NCI-H1105 treated with DMSO at 0.1 percent for 48 hours (cell line): ENCODE measurements around the gene PIP4P1.
A peak's percentile ranks its signal among the peaks of the same experiment; 100 is the strongest.
"Not testable (repeated sequence)": the region's sequence is repeated elsewhere in the genome, so short reads cannot be mapped to it uniquely, and the experiment has no call there.

Experiments used
- DNase-seq: peaks from one replicate; lab custom pipeline; 2025; lab: John Stamatoyannopoulos, UW

Gene PIP4P1

DNA sequence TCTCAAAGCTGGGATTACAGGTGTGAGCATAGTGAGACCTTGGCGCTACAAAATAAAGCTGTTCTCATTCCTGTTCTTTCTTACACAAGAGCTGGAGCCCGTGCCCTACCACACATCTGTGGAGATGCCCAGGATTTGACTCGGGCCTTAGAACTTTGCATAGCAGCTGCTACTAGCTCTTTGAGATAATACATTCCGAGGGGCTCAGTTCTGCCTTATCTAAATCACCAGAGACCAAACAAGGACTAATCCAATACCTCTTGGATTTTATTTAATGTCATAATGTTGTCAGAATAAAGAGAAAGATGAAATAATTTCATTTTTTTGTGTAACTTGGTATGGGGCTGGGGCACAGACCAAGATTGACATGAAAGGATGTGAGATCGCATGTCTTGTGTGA, 15.5 kb upstream of the PIP4P1 start:
- no peak for DNase-seq

DNA sequence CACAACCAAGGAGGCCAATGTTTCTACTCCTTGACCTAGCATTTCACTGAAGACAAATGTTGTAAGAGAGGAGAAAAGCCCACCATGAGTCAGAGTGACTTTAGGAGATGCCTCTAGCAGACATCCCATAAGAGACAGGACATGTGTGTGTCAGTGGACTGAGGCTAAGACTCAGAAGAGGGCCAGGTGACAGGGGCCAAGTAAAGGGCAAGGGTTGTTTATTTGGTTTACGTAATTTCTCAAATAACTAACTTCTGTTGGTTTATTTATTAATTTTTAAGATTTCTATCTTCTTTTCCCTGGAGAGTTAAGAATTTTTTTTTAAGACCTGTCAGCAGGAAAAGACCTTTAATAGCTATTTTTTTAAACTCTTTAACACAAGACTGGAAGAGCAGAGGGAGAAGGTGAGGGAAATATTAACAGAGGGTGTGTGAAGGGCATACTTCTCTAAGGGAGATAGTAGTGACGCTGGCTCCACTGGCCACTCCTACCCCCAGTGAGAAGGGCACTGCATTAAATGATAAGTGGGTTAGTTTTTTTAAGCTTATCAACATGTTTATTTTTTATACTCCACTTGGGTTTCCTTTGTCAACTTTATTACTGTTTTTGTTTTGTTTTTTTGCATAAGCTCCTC, 11.4 kb upstream of the PIP4P1 start:
- DNase-seq, result no peak

DNA sequence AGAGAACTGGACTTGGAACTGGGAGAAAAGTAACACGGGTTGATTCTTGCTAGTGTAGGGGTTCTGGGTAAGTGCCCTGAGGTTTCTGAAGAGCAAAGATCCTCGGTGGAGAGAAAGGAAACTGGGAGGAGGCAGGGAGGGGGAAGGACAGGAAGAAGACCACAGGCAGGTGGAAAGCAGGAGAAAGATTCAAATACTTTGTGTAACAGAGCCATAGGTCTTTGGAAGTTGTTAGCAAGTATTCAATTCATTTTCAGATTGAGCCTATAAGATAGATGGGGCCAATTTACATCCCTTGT, 9.3 kb upstream of the PIP4P1 start:
- no peak for DNase-seq

DNA sequence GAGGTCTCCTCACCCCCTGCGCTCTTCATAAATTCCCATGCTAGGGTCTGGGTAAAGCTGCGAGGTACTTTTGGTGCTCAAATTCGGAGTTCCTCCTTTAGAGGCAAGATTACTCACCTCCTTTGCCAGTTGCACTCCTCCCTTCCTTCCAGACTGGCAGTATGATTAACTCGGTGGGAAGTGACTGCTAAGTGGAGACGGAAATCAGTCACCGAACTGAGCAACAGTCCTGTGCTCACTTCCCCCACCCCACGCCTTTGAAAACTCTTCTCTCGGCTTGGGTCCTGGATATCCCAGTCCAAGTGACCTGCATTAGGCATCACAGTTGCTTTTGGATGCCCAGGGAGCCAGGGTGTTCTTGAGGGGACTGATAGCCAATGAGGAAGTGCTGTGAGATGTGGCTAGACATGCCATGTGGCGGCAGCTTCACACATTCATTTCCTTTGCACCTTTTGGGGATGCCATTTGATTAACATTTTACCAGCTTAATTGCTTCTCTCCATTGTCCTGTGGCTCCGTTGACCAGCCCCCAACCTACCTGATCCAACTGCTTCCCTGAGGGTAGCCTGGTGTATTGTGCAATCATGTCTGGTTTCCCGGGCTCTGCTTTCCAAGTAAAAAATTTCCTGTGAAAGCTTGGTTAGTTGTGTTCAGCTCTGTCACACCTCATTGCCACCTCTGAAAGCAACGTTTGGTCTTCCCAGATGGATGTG, 8.8 kb upstream of the PIP4P1 start:
- peak; percentile 56 for DNase-seq

DNA sequence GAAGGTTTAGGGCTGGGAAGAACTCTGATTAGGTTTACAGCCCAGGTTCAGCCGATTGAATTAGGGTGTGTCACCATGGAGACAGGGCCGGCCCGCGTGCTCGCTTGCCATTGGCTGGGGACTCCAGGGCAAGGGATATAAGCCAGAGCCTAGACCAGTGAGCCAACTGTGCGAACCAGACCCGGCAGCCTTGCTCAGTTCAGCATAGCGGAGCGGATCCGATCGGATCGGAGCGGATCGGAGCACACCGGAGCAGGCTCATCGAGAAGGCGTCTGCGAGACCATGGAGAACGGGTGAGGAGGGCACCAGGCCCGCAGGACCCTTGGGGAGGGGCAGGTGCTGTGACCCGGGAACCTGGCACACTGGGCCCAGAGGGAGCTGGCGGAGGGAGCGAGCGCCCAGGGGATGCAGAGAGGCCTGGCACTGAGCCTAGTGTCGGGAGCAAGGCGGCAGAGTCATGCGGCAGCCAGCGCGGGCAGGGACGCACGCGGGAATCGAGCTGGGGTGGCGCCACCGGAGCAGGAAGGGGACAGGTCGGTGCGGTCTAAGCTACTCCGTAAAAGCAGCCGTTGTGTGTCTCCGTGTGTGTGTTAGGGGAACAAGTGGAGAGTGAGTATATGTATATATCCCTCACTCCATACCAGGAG, 8.1 kb upstream of the PIP4P1 start, which contains the start of gene PNP:
PNP (plus strand) TSS at position 165 of the 648 bp plus-strand sequence; CDS start at position 284, 119 bp downstream.
- DNase-seq, result peak; percentile 94

DNA sequence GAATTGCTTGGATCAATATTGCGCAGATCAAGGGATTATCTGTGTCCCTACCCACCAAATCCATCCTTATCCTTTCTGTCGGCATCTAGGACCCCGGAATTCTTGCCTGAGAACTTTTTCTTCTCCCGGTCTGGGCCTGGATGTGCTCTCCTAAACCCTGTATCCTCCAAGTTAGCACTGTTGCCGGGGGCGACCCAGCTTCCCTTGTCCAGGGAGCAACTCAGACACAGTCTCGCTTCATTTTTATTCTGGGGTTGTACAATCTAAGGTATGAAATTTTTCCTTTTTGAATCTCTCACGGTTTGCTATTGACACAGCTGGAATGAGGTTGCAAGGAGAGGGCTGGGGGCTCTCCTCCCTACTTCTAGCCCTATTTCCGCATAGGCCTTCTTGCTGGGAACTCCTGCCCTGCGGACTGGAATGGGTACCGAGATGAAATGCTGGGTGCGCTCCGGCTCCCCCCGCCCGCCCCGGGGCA, 7.6 kb upstream of the PIP4P1 start:
- DNase-seq, result no peak

DNA sequence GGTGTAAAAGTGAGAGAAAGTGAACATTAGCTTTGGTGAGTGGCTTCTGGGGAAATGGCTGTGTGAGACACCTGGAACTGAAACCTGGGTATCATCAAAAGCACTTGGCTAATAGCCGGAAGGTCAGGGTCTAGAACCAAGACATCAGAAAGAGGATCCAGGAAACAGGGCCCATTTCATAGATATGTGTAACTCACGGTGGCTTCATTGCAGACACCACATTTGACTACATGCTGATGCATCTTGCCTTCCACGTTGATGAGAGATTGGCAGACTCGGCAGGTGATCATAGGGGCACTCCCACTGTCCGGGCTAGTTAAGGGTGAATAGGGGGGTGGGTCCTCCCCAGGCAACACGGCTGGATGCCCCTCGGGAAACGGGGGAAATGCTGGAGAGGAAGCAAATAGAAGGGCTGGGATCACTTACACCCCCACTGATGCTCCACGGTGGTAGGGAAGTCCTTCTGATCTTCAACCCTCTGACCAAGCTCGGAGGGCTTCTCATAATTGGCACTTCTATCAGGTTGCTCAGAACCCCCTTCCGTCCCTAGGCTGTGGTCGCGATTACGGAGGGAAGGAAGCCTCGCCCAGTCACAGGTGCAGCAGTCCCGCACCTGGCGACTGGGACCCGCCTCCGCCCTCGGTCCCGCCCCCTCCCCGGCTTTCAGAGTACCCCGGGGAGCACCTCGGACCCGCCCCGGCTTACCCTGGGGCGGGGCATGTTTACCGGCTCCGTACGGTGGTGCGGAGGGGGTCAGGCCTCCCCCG, 593 bp downstream of the PIP4P1 start:
- peak; percentile 68 for DNase-seq

DNA sequence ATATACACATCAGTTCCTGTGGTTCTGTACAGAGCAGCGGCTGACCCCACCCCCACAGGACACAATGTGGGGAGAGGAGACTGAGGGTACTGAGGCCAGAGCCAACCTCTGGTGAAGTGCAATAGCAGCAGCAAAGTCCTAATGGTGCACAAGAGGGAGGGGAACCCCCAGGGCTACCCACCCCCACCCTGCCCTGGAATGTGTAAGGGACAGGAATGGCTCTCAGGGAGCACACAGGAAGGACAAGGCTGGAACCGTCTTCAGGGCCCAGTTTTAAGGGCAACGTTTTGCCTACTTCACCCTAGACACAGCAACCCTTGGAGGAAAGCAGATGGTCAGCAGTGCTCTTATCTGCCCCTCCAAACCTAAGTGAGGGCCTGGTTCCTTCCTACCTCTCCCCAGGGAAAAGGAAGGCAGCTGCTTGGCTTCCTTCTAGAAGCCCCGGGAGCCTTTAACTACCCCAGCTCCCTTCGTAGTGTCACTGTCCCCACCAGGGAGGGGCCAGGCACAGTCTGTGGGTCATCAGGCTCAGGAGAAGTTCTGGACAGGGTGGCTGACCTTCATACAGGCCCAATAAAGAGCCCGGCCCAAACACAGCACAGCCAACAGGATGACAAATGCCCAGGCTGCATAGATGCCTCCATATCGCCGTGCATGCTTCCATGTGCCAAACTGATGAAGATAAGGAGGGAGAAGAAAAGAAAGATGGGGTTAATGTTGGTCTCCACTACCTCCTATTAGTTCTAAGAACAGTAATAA, 3.0 kb downstream of the PIP4P1 start:
- no peak for DNase-seq

DNA sequence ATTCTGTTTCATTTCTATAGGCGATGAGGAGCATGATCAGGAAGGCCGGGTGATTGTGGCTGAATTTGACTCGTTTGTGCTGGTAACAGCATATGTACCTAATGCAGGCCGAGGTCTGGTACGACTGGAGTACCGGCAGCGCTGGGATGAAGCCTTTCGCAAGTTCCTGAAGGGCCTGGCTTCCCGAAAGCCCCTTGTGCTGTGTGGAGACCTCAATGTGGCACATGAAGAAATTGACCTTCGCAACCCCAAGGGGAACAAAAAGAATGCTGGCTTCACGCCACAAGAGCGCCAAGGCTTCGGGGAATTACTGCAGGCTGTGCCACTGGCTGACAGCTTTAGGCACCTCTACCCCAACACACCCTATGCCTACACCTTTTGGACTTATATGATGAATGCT, 4.3 kb downstream of the PIP4P1 start:
- DNase-seq, result no peak

DNA sequence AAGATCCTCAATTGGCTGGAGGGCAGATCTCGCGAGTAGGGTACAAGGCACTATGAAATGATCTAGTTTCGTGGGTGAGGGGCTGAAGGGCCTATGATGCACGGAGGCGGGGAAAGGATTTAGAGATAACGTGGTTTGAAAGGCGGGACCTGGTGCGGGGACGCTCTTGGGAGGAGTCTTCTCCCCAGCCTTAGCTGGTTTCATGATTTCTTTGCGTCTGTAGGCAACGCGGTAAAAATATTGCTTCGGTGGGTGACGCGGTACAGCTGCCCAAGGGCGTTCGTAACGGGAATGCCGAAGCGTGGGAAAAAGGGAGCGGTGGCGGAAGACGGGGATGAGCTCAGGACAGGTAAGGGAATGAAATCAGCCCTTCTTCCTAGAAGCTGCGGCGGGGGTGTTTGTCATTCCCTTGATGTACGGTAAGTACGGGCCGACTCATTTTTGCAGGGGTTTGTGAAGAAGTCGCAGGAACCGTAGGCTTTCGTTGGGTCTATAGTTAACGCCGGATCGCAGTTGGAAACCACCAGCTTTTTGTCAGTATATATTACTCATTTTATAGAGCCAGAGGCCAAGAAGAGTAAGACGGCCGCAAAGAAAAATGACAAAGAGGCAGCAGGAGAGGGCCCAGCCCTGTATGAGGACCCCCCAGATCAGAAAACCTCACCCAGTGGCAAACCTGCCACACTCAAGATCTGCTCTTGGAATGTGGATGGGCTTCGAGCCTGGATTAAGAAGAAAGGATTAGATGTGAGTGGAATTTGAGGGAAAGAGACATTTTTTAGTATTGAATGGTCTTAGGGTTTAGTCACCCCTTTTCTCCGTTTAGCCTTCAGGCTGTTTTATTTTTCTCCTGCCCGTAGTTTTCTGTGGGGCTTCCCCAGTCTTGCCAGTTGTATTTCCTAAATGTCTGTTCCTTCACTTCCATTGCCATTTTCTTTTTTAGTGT, 5.6 kb downstream of the PIP4P1 start:
- DNase-seq, result peak; percentile 92

DNA sequence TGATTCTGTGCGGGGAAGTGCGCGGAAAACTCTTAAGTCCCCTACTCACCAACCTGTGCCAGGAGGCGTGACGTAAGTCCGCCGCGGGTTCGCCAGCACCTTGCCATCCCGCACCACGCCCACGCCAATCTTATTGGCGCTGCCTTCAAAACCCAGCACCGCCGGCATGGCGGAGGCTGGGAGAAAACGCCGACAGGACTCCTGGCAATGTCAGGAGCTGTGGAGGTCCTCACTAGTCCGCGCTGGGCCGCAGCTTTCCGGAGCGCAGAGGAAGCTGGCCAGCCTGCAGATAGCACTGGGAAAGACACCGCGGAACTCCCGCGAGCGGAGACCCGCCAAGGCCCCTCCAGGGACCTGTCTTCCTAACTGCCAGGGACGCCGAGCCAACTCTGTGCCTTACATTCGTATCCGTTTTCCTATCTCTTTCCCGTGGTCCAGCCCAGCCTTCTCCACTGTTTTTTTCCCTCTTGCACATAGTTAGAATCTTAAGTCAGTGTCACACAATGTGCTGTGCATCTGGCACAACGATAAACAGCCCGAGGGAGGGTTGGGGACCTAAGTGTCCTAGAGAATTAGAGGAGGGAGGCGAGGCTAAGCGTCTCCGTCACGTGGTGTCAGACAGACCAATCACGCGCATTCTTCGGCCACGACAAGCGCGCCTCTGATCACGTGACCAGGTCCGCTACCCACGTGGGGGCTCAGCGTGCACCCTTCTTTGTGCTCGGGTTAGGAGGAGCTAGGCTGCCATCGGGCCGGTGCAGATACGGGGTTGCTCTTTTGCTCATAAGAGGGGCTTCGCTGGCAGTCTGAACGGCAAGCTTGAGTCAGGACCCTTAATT, 6.5 kb downstream of the PIP4P1 start, which contains the start of the genes APEX1 and OSGEP:
APEX1 (plus strand) TSS at position 711 of the 839 bp plus-strand sequence. CDS start 420 bp downstream, outside the sequence.
OSGEP (minus strand) TSS at position 297 of the 839 bp plus-strand sequence; CDS start at position 168, 129 bp downstream.
- DNase-seq, result peak; percentile 99

DNA sequence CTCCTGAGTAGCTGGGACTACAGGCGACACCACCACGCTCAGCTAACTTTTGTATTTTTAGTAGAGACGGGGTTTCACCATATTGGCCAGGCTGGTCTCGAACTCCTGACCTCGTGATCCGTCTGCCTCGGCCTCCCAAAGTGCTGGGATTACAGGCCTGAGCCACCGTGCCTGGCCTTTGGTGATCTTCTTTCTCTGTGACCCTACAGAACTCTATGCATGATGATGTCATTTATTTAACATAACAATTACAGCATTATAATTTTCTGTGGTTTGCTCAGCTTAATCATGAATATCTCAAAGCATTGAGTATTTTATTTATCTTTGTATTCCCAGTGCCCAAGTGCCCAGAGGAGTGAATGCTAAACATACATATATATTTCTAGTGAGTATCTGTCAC, 8.4 kb downstream of the PIP4P1 start:
- DNase-seq, result not testable (repeated sequence)

DNA sequence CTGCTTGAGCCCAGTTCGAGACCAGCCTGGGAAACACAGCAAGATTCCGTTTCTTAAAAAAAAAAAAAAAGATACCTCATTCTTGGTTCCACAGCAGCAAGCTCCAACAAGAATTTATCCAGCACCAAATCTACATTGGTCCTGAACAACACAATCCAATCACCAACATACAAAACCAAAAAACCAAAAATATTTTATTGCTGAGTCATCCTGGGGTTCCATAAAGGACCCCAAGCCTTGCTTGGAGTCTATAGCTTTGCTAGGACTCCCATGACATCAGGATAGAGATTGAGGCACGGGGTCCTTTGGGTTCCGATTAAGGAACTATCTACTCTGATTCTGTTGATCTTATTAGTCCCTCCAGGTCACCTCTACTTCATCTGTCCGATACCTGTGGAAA, 14.3 kb downstream of the PIP4P1 start:
- no peak for DNase-seq

DNA sequence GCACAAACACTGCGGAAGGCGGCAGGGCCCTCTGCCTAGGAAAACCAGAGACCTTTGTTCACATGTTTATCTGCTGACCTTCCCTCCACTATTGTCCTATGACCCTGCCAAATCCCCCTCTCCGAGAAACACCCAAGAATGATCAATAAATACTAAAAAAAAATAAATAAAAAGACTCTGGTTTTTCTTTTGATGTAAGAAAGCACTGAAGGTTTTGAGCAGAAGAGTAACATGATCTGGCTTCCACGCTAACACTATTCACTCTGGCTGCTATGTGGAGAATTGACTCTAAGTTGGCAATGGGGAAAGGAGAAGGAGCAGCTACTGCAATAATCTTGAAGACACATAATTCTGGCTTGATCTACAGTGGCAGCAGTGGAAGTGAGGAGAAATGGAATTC, 17.6 kb downstream of the PIP4P1 start:
- DNase-seq, result not testable (repeated sequence)

DNA sequence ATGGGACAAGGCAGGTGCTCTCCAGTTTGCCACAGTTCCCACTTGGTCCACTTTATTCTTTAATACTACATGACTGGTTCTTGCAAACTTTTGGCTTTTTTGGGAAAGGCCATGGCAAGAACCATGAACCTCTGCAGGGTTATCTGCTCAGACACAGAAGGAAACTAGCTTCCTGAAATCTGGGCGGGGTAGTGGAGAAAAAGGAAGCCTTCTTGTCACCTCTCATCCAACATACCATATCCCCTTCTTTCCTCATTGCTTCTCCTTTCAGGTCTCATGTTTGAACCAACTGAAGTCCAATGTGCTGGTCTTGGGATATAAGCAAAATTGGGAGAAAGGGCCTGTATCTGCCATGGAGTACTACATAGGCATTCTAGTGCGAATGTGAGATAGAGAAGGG, 19.8 kb downstream of the PIP4P1 start:
- no peak for DNase-seq

DNA sequence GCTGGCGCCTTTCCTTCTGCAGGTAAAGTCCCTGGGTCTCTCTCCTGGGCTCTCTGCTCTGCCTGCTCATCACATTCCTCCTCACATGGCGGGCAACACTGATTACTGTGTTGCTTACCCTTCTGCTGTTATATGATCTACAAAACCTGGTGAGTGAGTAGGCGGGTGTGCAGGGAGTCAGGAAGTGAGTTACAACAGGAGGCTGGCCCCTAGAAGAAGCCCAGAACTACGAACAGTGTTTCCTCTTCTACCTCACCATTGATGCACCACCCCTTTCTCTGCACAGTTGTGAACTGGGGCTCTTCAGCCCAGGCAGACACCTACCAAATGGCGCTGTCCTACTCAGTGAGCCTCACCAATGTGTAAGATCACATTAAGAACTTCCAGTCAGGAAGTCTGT, 20.4 kb downstream of the PIP4P1 start:
- DNase-seq, result no peak

DNA sequence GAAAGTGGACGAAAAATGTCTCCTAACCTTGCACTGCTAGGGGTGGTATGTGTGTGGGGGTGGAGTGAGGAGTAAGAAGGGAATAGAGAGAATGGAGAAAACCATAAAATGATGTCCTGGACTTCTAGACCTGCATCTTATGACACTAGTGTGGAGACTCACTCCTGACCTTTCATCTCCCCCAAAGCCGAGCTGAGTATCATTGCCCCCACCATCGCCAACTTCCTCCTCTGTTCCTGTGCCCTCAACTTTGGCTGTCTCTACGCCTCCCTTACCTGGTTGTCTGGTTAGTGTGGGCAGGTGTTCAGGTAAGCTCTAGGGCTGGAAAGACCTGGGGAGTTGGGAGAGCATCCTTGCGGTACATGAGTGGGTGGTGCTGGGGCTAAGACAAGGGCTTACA, 20.8 kb downstream of the PIP4P1 start:
- DNase-seq, result no peak

DNA sequence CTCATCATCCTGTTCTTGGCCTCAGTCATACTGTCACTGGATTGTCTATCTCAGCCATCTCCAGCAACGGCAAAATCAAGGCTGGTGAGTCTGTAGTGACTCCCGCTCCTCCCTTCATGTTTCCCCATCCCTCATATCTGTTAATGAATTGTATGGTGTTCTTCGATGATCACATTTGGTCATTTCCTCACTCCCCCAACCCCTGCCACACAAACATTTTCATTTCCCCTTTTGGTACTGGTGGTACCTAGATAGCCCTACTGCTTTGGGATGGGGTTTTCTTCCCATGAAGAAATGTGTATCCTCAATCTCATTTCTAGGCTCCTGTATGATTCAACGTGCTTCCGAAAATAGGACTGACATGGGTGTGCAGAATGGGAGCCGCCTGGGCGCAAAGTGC, 22.6 kb downstream of the PIP4P1 start:
- no peak for DNase-seq

DNA sequence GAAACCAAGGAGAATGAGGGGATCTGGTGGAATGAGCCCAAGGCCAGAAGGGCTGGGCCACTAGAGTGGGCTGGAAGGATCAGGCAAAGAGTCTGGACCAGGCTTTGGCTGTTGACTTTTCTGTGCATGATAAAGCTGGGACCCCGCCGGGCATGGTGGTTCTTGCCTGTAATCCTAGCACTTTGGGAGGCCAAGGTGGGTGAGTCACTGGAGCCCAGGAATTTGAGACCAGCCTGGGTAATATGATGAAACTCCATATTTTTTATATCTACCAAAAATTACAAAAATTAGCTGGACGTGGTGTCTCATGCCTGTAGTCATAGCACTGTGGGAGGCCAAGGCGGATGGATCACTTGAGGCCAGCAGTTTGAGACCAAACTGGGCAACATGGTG, 24.9 kb downstream of the PIP4P1 start:
- DNase-seq, result no peak
